ENCODE results near the gene CHRDL2.

GRCh38 chr11:74673693-74674360 lies 57.4 kb downstream of the CHRDL2 start:
- TF ChIP-seq FOXP2 (optimal IDR thresholded peaks at IDR 0.05; ENCODE audit: borderline replicate concordance, extremely low read depth, extremely low read length, insufficient read depth) (no peak), POLR2AphosphoS5 (IDR thresholded peaks at IDR 0.05; ENCODE audit: low read depth, low read length) (no peak), SIN3A (IDR thresholded peaks at IDR 0.05; ENCODE audit: borderline replicate concordance, insufficient read depth, low read length) (no peak), TAF1 (IDR thresholded peaks at IDR 0.05; ENCODE audit: borderline replicate concordance, insufficient read depth, low read length) (no peak)
- TF ChIP-seq, protein P1, sequence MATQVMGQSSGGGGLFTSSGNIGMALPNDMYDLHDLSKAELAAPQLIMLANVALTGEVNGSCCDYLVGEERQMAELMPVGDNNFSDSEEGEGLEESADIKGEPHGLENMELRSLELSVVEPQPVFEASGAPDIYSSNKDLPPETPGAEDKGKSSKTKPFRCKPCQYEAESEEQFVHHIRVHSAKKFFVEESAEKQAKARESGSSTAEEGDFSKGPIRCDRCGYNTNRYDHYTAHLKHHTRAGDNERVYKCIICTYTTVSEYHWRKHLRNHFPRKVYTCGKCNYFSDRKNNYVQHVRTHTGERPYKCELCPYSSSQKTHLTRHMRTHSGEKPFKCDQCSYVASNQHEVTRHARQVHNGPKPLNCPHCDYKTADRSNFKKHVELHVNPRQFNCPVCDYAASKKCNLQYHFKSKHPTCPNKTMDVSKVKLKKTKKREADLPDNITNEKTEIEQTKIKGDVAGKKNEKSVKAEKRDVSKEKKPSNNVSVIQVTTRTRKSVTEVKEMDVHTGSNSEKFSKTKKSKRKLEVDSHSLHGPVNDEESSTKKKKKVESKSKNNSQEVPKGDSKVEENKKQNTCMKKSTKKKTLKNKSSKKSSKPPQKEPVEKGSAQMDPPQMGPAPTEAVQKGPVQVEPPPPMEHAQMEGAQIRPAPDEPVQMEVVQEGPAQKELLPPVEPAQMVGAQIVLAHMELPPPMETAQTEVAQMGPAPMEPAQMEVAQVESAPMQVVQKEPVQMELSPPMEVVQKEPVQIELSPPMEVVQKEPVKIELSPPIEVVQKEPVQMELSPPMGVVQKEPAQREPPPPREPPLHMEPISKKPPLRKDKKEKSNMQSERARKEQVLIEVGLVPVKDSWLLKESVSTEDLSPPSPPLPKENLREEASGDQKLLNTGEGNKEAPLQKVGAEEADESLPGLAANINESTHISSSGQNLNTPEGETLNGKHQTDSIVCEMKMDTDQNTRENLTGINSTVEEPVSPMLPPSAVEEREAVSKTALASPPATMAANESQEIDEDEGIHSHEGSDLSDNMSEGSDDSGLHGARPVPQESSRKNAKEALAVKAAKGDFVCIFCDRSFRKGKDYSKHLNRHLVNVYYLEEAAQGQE (IDR thresholded peaks at IDR 0.05; ENCODE audit: insufficient read depth in 1 of 2, low read depth in 2 of 2, low read length in 2 of 2): no peak

Data from PFSK-1 (cell line).